Esophagus muscularis mucosa (tissue), 4 donors: ENCODE measurements around the gene MICAL3.

Experiments
- CTCF ChIP-seq, 3 experiments: fragments of 200-600 bp in 2 of 3; fragments of 450-650 bp in 1 of 3; sonication (generic) in 2 of 3; IDR thresholded peaks; one replicate each; pipeline ENCODE4 v1.5.1; 2017 to 2019; ENCODE audit warnings: antibody characterized with exemption in 3 of 3, mild to moderate bottlenecking in 2 of 3, moderate library complexity in 1 of 3
- EP300 ChIP-seq: sonication (generic); formaldehyde crosslinking; IDR thresholded peaks from one replicate; pipeline ENCODE4 v1.6.1; 2017; ENCODE audit warnings: antibody characterized with exemption
- POLR2A ChIP-seq: fragments of 450-650 bp; IDR thresholded peaks from one replicate; pipeline ENCODE4 v1.6.1; 2017; ENCODE audit warnings: antibody characterized with exemption, moderate library complexity, mild to moderate bottlenecking, low read depth

GRCh38 chr22:17744430-17744829 lies 279.9 kb downstream of the MICAL3 start:
- TF ChIP-seq CTCF (IDR thresholded peaks at IDR 0.05) (no peak), POLR2A (no peak), EP300 (no peak)
